Tibial nerve (tissue), 4 donors: ENCODE measurements around the gene SPINK1.

Experiments used
- EP300 ChIP-seq, 2 donors: sonication (generic); formaldehyde crosslinking; IDR thresholded peaks; one replicate each; pipeline ENCODE4 v1.6.1; 2017; ENCODE audit warnings: antibody characterized with exemption in 2 of 2, mild to moderate bottlenecking in 1 of 2
- TF ChIP-seq, protein P1 (sequence below), 5 experiments: fragments of 200-600 bp in 3 of 5; fragments of 450-650 bp in 2 of 5; sonication (generic) in 3 of 5; IDR thresholded peaks; one replicate each; pipeline ENCODE4 v1.5.1; 2016 to 2019; ENCODE audit warnings: antibody characterized with exemption in 5 of 5, mild to moderate bottlenecking in 3 of 5, moderate library complexity in 2 of 5

DNA sequence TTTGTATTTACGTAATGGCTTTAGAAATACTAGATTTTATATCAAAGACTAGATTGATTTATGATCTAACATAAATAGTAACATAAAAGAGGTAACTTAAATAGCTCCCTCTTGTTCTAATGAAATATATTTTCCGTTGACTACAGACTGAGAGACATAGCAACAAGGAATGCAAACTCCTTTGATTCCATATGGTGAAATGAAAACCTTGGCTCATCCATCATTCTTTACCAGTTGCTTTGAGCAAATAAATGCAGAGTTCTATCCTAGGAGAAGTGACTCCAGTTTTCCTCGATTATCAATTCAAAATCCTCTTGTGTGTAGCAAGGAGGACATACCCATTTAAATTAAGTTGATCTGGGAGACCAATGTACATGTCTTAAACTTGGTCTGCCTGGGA is 31.0 kb downstream of the SPINK1 start:
- TF ChIP-seq, protein P1, sequence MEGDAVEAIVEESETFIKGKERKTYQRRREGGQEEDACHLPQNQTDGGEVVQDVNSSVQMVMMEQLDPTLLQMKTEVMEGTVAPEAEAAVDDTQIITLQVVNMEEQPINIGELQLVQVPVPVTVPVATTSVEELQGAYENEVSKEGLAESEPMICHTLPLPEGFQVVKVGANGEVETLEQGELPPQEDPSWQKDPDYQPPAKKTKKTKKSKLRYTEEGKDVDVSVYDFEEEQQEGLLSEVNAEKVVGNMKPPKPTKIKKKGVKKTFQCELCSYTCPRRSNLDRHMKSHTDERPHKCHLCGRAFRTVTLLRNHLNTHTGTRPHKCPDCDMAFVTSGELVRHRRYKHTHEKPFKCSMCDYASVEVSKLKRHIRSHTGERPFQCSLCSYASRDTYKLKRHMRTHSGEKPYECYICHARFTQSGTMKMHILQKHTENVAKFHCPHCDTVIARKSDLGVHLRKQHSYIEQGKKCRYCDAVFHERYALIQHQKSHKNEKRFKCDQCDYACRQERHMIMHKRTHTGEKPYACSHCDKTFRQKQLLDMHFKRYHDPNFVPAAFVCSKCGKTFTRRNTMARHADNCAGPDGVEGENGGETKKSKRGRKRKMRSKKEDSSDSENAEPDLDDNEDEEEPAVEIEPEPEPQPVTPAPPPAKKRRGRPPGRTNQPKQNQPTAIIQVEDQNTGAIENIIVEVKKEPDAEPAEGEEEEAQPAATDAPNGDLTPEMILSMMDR (IDR thresholded peaks at IDR 0.05) = no peak
- TF ChIP-seq EP300 (IDR thresholded peaks at IDR 0.05) = no peak
